ENCODE measurements around the gene RFX1.
"Not testable (repeated sequence)": the region's sequence is repeated elsewhere in the genome, so short reads cannot be mapped to it uniquely, and the experiment has no call there.

The RFX1 gene

DNA sequence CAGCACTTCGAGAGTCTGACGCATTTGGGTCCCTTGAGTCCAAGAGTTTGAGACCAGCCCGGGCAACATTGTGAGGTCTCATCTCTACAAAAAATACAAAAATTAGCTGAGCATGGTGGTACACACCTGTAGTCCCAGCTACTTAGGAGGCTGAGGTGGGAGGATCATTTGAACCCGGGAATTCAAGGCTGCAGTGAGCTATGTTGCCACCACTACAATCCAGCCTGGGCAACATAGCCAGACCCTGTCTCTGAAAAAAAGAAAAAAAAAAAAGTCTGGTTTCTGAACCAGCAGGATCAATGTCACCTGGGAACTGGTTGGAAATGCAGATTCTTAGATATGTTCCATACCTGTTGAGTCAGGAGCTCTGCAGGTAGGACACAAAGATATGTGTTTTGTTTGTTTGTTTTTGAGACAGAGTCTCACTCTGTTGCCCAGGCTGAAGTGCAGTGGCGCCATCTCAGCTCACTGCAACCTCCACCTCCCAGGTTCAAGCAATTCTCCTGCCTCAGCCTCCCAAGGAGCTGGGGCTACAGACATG lies 20.6 kb upstream of the RFX1 start:
- DNase-seq, result not testable (repeated sequence)

GRCh38 chr19:14023404-14024235 lies 17.5 kb upstream of the RFX1 start:
- DNase-seq, result peak; percentile 54

DNA sequence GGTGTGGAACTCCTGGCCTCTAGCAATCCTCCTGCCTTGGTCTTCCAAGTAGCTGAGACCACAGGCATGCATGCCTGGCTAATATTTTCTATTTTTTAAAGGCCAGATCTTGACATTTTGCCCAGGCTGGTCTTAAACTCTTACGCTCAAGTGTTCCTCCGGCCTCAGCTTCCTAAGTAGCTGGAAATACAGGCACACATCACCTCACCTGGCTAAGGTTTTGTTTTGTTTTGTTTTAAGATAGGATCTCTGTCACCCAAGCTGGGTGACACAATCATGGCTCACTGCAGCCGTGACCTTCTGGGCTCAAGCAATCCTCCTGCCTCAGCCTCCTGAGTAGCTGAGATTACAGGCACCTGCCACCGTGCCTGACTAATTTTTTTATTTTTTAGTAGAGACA lies 16.3 kb upstream of the RFX1 start:
- no peak for DNase-seq

GRCh38 chr19:14021474-14021873 lies 15.4 kb upstream of the RFX1 start:
- DNase-seq, result no peak

GRCh38 chr19:14019739-14020138 lies 13.6 kb upstream of the RFX1 start:
- not testable (repeated sequence) for DNase-seq

GRCh38 chr19:14019100-14019499 lies 13.0 kb upstream of the RFX1 start:
- DNase-seq, result no peak

DNA sequence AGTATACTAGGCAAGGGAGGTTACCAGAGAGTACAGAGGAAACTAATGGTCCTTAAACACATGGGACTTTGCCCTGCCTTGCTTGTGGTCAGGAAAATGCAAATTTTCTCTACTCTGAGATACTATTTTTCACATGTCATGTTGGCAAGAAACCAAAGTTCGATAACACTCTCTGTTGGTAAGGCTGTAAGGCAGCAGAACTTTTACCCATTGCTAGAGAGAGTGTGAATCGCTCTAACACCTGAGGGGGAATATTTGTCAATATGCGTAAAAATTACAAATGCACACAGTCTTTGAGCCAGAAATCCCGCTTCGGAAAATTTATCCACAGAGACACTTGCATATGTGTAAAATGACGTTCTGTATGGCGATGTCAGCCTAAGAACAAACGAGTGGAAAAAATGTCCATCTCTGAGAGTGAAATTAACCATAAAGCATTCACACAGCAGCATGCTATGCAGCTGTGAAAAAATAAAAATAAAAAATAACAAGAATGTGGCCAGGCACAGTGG lies 9.5 kb upstream of the RFX1 start:
- DNase-seq, result no peak

- no peak for DNase-seq
Observed at GRCh38 chr19:14012378-14012915, 6.3 kb upstream of the RFX1 start.

- DNase-seq, result no peak
Observed at GRCh38 chr19:14006766-14007562, 844 bp upstream of the RFX1 start.

DNA sequence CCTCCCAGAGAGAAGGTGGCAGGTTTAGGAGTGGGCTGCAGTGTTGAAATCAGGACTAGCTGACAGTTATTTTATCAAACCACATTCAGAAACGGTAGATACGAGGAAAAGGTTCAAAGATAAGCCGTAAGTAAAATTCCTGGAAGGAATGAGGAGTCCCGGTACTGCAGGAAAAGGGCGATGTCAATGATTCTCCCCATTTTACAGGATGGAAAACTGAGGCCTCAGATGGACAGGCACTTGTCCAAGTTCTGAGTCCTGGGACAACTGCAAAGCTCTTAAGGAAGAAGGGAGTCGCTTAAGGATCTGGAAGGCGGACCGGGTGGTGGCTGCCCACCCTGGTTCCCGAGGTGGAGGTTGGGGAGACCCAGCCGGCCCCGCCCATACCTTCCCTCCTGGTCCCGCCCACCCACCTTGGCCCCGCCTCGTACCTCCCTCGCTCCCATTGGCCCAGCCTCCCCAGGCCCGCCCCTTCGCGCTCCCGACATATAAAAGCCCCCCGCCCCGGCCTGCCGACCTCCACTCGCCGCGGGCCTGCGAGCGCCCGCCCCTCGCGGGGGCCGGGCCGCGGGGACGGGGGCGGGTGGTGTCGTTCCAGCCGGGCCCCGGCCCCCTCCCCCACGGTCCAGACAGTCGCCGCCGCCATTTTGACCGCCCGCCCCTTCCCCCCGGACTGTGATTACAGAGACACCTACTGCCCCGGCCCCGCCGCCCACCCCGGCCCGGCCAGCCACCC lies 603 bp downstream of the RFX1 start:
- peak; percentile 93 for DNase-seq

DNA sequence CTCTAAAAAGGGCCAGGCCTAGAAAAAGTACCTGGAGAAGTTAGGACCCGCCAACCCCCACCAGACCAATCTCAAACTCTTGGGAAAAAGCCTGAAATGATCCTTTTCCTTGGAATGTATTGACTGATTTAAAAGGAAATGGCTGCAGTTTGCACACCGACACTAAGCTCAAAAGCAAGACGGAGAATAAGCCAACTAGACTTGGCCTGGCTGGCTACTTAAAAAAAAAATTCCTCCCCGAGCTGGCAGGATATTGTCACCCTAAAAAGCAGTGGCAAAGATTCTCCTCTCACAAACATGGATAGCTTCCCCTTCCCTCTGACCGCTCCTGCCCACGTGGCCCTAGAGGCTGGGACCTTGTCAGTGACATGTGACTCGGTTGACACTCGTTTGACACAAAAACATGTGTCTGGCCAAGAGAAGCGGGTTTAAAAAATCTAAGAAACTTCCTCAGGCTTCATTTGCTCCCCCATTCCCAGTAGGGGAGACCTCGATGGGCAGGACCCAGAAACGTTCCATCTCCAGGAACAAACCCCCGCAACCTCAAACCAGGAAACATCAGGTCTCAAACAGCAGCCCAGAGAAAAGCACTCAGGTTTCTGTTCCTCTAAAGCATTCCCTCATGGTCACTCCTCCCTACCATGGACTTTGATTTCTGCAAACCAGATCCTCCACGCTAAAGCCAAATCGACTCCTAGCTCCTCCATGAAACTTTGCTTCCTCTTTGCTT lies 1.3 kb downstream of the RFX1 start:
- peak; percentile 43 for DNase-seq

DNA sequence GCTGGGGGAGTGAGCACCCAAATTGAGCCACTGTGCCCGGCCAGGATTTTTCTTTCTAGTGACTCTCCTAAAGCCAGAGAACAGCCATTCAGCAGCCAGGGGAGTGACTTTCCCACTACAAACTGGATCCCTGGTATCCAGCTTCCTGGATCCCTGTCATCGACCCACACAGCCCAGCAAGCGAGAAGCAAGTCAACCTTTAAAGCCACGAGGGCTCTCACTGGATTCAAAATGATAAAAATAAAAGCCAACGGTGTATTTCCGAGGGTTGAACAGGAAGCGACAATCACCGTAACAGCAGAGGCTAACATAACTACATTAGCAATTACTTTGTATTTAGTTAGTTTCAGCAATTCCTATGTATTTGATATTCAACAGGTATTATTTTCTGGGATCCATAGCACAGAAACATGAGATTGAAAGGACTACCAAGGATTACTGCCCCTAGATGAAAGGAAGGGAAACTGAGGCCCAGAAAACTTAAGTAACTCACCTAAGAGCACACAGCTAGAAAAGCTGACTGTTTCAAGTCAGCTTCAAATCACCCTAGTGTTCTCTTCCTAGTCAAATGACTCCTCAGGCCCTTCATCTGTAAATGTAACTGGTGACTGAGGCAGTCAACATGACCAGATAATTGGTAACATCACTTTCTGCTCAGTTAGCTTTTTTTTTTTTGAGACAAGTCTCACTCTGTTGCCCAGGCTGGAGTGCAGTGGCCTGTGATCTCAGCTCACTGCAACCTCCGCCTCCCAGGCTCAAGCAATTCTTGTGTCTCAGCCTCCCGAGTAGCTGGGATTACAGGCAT lies 2.7 kb downstream of the RFX1 start:
- DNase-seq, result no peak

DNA sequence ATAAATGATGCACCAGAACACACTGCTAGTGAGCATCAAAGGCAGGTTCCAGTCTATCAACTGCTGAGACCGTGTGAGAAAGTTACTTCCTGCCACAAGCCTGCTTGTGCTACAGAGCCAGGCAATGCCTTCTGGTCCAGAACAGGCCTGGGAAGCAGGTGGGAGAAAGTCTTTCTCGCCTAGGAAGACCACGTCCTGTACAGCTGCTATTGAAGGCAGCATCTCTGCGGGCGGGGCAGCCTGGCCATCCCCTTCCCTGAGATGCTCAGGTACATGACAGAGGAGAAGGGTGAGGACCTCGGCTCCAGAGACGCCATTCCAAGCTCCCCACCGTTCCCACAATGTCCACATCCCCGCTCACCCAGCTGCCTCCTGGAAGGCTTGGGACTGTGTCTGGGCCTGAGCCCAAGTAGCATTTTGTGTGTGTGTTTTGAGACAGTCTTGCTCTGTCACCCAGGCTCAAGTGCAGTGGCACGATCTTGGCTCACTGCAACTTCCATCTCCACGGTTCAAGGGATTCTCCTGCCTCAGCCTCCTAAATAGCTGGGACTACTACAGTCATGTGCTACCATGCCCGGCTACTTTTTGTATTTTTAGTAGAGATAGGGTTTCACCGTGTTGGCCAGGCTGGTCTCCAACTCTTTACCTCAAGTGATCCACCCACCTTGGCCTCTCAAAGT lies 3.4 kb downstream of the RFX1 start:
- no peak for DNase-seq

GRCh38 chr19:14000691-14001375 lies 5.3 kb downstream of the RFX1 start:
- DNase-seq, result no peak

GRCh38 chr19:13999085-13999484 lies 7.0 kb downstream of the RFX1 start:
- DNase-seq, result no peak

DNA sequence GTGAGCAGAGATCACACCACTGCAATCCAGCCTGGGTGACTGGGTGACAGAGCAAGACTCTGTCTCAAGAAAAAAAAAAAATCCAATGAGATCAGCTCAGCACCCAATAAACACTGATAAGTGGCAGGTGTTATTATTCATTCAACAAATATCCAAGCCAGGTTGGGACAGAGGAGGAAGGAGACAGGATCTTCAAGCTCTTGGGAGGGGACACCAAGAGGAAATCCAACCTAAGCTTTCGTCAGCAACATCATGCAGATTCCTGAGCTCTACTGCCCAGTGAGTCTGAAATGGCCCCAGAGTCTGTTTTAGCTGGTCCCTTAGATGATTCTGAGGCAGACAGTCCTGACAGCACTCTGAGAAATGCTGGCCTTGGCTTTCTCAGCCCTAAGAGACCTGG lies 7.7 kb downstream of the RFX1 start:
- DNase-seq, result no peak

- DNase-seq, result no peak
Observed at GRCh38 chr19:13997631-13997962, 8.5 kb downstream of the RFX1 start.

DNA sequence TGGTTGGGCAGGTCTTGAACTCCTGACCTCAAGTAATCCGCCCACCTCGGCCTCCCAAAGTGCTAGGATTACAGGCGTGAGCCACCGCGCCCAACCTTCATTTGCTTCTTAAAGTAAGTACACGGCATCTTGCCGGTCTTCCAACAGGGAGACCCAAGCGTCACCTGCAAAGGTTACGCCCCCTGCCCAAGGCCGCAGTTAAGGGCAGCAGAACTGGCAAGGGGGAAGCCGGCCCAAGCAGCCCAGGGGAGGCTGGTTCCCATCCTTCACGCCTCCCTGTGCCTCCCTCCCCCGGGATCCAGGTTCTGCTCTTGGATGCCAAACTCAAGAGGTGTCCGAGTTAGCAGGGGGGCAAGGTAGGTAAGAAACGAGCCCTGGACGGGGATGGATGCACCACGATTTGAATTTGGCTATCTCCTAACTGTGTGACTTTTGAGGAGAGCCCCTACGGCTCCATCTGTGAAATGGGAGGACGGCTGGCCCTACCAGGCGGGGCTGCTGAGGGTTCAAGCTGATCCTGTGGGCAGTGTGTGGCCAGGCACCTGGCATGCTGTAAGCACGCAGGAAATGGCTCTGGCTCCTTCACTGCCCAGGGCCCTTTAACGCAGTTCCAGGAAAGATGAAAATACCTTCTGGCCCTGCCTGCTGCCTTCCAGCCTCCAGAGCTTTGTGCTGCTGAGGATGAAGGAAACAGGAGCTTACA lies 9.0 kb downstream of the RFX1 start:
- DNase-seq, result no peak

Data from right hindlimb (tissue), 1 donor.